Measurements from ENCODE around the gene ANGPTL3. TPM values are rescaled to one million over a fixed set of nuclear protein-coding genes. Genes with fewer than 3 reads are reported as not detected.

The ANGPTL3 gene
- total and polyA plus RNA-seq, 2 of the 4 experiments (the other 2 are of a cell fraction) = not detected

- no peak overlapping the region for H2AK5ac ChIP-seq (ENCODE audit: low read depth, low read length)
- no peaks in the 10 kb centered on the region for H3K9me1 ChIP-seq (ENCODE audit: insufficient read depth, low read length)
- peak; percentile 78 for DNase-seq
- no peak overlapping the region for H3K56ac ChIP-seq (ENCODE audit: extremely low read depth, insufficient read depth, low read length)
- H2BK5ac ChIP-seq (ENCODE audit: low read depth, low read length, poor library complexity, severe bottlenecking) = peak overlapping the region; percentile 34
- TF ChIP-seq NFE2L2 (IDR thresholded peaks at IDR 0.05; ENCODE audit: low read depth, low read length) = no peak
- no peak for TF ChIP-seq MAFK (IDR thresholded peaks at IDR 0.05; ENCODE audit: low read depth, low read length)
- no peak for TF ChIP-seq POLR2A (IDR thresholded peaks at IDR 0.05; ENCODE audit: low read depth, low read length)
- TF ChIP-seq MAZ (IDR thresholded peaks at IDR 0.05; ENCODE audit: borderline replicate concordance, low read depth, low read length) = no peak
- no peak for TF ChIP-seq USF2 (IDR thresholded peaks at IDR 0.05; ENCODE audit: low read depth, low read length)
- no peak for TF ChIP-seq BHLHE40 (IDR thresholded peaks at IDR 0.05; ENCODE audit: low read depth, low read length)
- no peak for TF ChIP-seq CEBPB (IDR thresholded peaks at IDR 0.05; ENCODE audit: low read depth, low read length)
- TF ChIP-seq RCOR1 (IDR thresholded peaks at IDR 0.05; ENCODE audit: insufficient replicate concordance, low read length) = no peak
- no peak for TF ChIP-seq ELK1 (IDR thresholded peaks at IDR 0.05; ENCODE audit: borderline replicate concordance, low read depth, low read length)
- TF ChIP-seq MXI1 (IDR thresholded peaks at IDR 0.05; ENCODE audit: borderline replicate concordance, low read depth, low read length) = no peak
- TF ChIP-seq RFX5 (IDR thresholded peaks at IDR 0.05; ENCODE audit: low read depth, low read length) = no peak
- no peak for TF ChIP-seq RAD21 (IDR thresholded peaks at IDR 0.05; ENCODE audit: low read length)
- no peak for TF ChIP-seq CTCF (conservative IDR thresholded peaks at IDR 0.05; ENCODE audit: low read depth, low read length)
- TF ChIP-seq CHD1 (IDR thresholded peaks at IDR 0.05; ENCODE audit: low read depth, low read length) = no peak
- TF ChIP-seq SMC3 (IDR thresholded peaks at IDR 0.05; ENCODE audit: low read depth, low read length) = no peak
- TF ChIP-seq FOS (IDR thresholded peaks at IDR 0.05; ENCODE audit: low read depth, low read length) = no peak
- H4K8ac ChIP-seq (ENCODE audit: low read depth in 2 of 2, low read length in 2 of 2) = no peak overlapping the region
- H3K4me3 ChIP-seq (ENCODE audit: insufficient read depth, low read depth, low read length) = no peak overlapping the region
- no peak overlapping the region for H2BK120ac ChIP-seq (ENCODE audit: low read depth, low read length)
- H3K4me2 ChIP-seq (ENCODE audit: low read depth, low read length) = no peak overlapping the region
- H4K20me1 ChIP-seq (ENCODE audit: insufficient read depth, low read length) = no peaks in the 10 kb centered on the region
- no peak overlapping the region for H3K23ac ChIP-seq (ENCODE audit: low read depth, low read length)
- WGBS, 2 experiments (ENCODE audit: extremely low coverage in 2 of 2, insufficient read length in 1 of 2) = no CpG with 5 or more reads among the region's 3 CpGs
- no peak overlapping the region for H3K27ac ChIP-seq (ENCODE audit: insufficient read depth, low read length)
- no peak overlapping the region for H2AFZ ChIP-seq (replicated peaks; ENCODE audit: low read length, poor library complexity)
- no peak overlapping the region for H2BK20ac ChIP-seq (ENCODE audit: low read depth, low read length)
- ChIA-PET CTCF (no interaction called here), POLR2A (ENCODE audit: unreplicated experiment) (no interaction called here)
- H3K9me3 ChIP-seq (ENCODE audit: control insufficient read depth, insufficient read depth, low read length) = no peaks in the 10 kb centered on the region
- no peak overlapping the region for H4K91ac ChIP-seq (ENCODE audit: insufficient read depth, low read depth, low read length)
- no peak overlapping the region for H2AK9ac ChIP-seq (replicated peaks; ENCODE audit: low read depth, low read length, poor library complexity)
- no peak overlapping the region for H2BK15ac ChIP-seq (ENCODE audit: low read depth, low read length)
- no peak for ATAC-seq (ENCODE audit: low read depth)
- no TSS peak for BruUV-seq (replicated peaks)
- H3K18ac ChIP-seq (ENCODE audit: low read depth, low read length) = no peak overlapping the region
- H4K5ac ChIP-seq (ENCODE audit: low read depth, low read length) = no peak overlapping the region
- H3K79me1 ChIP-seq (ENCODE audit: low read depth in 1 of 2, low read length in 2 of 2) = peaks cover 12 to 15% of the 10 kb centered on the region in 2 experiments; a peak in 3 of 4 replicates
- dilution Hi-C loops (cut with HindIII; ENCODE audit: low sequenced_read_pairs, unreplicated experiment) (no loop called here), intact Hi-C loops (cut with micrococcal nuclease) (loop anchor here (1.0 kb wide), 1 partner anchor 11 kb away; no protein-coding TSS in a partner anchor), in situ Hi-C loops (cut with MboI; ENCODE audit: low sequenced_read_pairs) (no loop called here)
- H3K4ac ChIP-seq (ENCODE audit: low read depth, low read length) = no peak overlapping the region
- H3K4me1 ChIP-seq (ENCODE audit: control insufficient read depth, insufficient read depth, low read length) = no peaks in the 10 kb centered on the region; the same call in 1 of the 2 replicates
- H3K27me3 ChIP-seq (ENCODE audit: control insufficient read depth, insufficient read depth, low read length) = no peaks in the 10 kb centered on the region
- H3K14ac ChIP-seq (replicated peaks; ENCODE audit: low read depth, low read length) = no peak overlapping the region
- H3K9ac ChIP-seq (ENCODE audit: low read depth, low read length) = no peak overlapping the region
- H3K36me3 ChIP-seq (ENCODE audit: control insufficient read depth, insufficient read depth, low read length) = 0 out of 2 replicates have a peak, but pooled peaks cover 3% of the 10 kb centered on the region
These were observed 8.0 kb upstream of the ANGPTL3 start for GRCh38 chr1:62589321-62589720.
